DND-41 (cell line): ENCODE measurements around the gene CXCL16.

Source experiments
- ATAC-seq: fragments of 200-7000 bp; cut with Tn5 transposase; 3 replicates; pipeline ENCODE4 v1.9.1; 2021; ENCODE audit warnings: low read depth; ENCODE audit not compliant: insufficient read depth
- DNase-seq: peaks from one replicate; pipeline ENCODE4 v3.0.0-alpha.2; 2020
- H2AFZ ChIP-seq: 2 replicates; pipeline ENCODE4 v1.6.0; 2012; ENCODE audit warnings: low read depth, low read length
- H3K27ac ChIP-seq: 2 replicates; pipeline ENCODE4 v1.5.1; 2012; ENCODE audit warnings: low read length, inconsistent platforms
- H3K27me3 ChIP-seq: fragments of 200-600 bp; sonication (generic); 2 replicates; pipeline ENCODE4 v1.6.0; 2012; ENCODE audit warnings: low read length, mild to moderate bottlenecking, inconsistent platforms; ENCODE audit not compliant: insufficient read depth, poor library complexity
- H3K36me3 ChIP-seq: 2 replicates; pipeline ENCODE4 v1.5.1; 2012; ENCODE audit warnings: low read length, inconsistent platforms; ENCODE audit not compliant: insufficient read depth
- H3K4me1 ChIP-seq: 2 replicates; pipeline ENCODE4 v1.5.1; 2012; ENCODE audit warnings: mild to moderate bottlenecking, low read length; ENCODE audit not compliant: insufficient read depth
- H3K4me2 ChIP-seq: 2 replicates; pipeline ENCODE4 v1.6.0; 2012; ENCODE audit warnings: mild to moderate bottlenecking, moderate library complexity, low read length, inconsistent platforms; ENCODE audit not compliant: insufficient read depth
- H3K4me3 ChIP-seq, 2 experiments: fragments of 200-600 bp in 1 of 2; shearing (Covaris generic) in 1 of 2; 2 replicates each; pipeline ENCODE4 v1.5.1; 2012 to 2016; ENCODE audit warnings: inconsistent platforms in 2 of 2, low read length in 2 of 2, mild to moderate bottlenecking in 2 of 2, low read depth in 1 of 2, moderate library complexity in 1 of 2
- H3K79me2 ChIP-seq: 2 replicates; pipeline ENCODE4 v1.6.0; 2012; ENCODE audit warnings: low read length, inconsistent platforms; ENCODE audit not compliant: insufficient read depth
- H3K9ac ChIP-seq: 2 replicates; pipeline ENCODE4 v1.6.0; 2012; ENCODE audit warnings: low read depth, mild to moderate bottlenecking, inconsistent platforms, low read length, moderate library complexity
- H3K9me3 ChIP-seq: 2 replicates; pipeline ENCODE4 v1.5.1; 2012; ENCODE audit warnings: low read length, moderate library complexity, mild to moderate bottlenecking, inconsistent platforms; ENCODE audit not compliant: insufficient read depth, severe bottlenecking
- H4K20me1 ChIP-seq: 2 replicates; pipeline ENCODE4 v1.6.0; 2012; ENCODE audit warnings: low read length; ENCODE audit not compliant: insufficient read depth
- CTCF ChIP-seq: IDR thresholded peaks from 2 replicates; pipeline ENCODE4 v1.5.1; 2012; ENCODE audit warnings: borderline replicate concordance, low read length, moderate library complexity, mild to moderate bottlenecking; ENCODE audit not compliant: poor library complexity, severe bottlenecking; ENCODE audit errors: extremely low read depth
- EZH2 ChIP-seq: IDR thresholded peaks from 3 replicates; pipeline ENCODE4 v1.6.1; 2012; ENCODE audit warnings: borderline replicate concordance, low read depth, mild to moderate bottlenecking, moderate library complexity, low read length, inconsistent platforms; ENCODE audit not compliant: severe bottlenecking

Gene CXCL16

GRCh38 chr17:4786516-4786915 lies 46.8 kb upstream of the CXCL16 start:
- Histone ChIP-seq H3K4me2 (no peak overlapping the region), H3K27ac (no peak overlapping the region), H3K9ac (no peak overlapping the region), H3K36me3 (no peaks in the 10 kb centered on the region), H3K27me3 (no peaks in the 10 kb centered on the region), H3K4me3 (no peak overlapping the region), H3K79me2 (peaks cover 2% of the 10 kb centered on the region; the same call in 1 of the 2 replicates), H4K20me1 (no peaks in the 10 kb centered on the region), H3K4me1 (peaks cover 20% of the 10 kb centered on the region), H3K9me3 (no peaks in the 10 kb centered on the region), H2AFZ (no peak overlapping the region)
- DNase-seq, result no peak
- TF ChIP-seq EZH2, result no peak
- no peak for TF ChIP-seq CTCF
- ATAC-seq, result no peak

GRCh38 chr17:4786106-4786511 lies 46.4 kb upstream of the CXCL16 start, which contains the start of gene VMO1:
Gene VMO1, minus strand, starts transcription at chr17:4786364. Its CDS starts 12 bp downstream, at chr17:4786352.
- Histone ChIP-seq H3K4me2 (no peak within 1 kb of the TSS), H3K4me3 (no peak within 1 kb of the TSS), H2AFZ (no peak within 1 kb of the TSS), H3K9ac (no peak within 1 kb of the TSS), H3K27ac (no peak within 1 kb of the TSS), H4K20me1 (no peaks in the 10 kb centered on the region), H3K27me3 (no peaks in the 10 kb centered on the region), H3K36me3 (no peaks in the 10 kb centered on the region), H3K4me1 (peaks cover 20% of the 10 kb centered on the region), H3K9me3 (no peaks in the 10 kb centered on the region), H3K79me2 (peaks cover 2% of the 10 kb centered on the region; the same call in 1 of the 2 replicates)
- ATAC-seq (no peak), DNase-seq (no peak)
- no peak for TF ChIP-seq CTCF
- TF ChIP-seq EZH2, result no peak

GRCh38 chr17:4785311-4786105 lies 45.8 kb upstream of the CXCL16 start:
- ATAC-seq (no peak), DNase-seq (no peak)
- no peaks in the 10 kb centered on the region for H3K9me3 ChIP-seq
- H3K27me3 ChIP-seq, result peaks cover under 1% of the 10 kb centered on the region
- H2AFZ ChIP-seq, result no peak overlapping the region
- H3K4me2 ChIP-seq, result no peak overlapping the region
- H3K79me2 ChIP-seq, result peaks cover 2% of the 10 kb centered on the region; the same call in 1 of the 2 replicates
- H3K4me3 ChIP-seq, result no peak overlapping the region
- TF ChIP-seq EZH2 (no peak), CTCF (no peak)
- no peak overlapping the region for H3K9ac ChIP-seq
- no peaks in the 10 kb centered on the region for H3K36me3 ChIP-seq
- no peaks in the 10 kb centered on the region for H4K20me1 ChIP-seq
- H3K4me1 ChIP-seq, result peaks cover 16% of the 10 kb centered on the region
- H3K27ac ChIP-seq, result no peak overlapping the region
